ENCODE results near the gene FOXP4. TPM values are rescaled to one million over a fixed set of nuclear protein-coding genes. Genes with fewer than 3 reads are reported as not detected.
"Not testable (repeated sequence)": the region's sequence is repeated elsewhere in the genome, so short reads cannot be mapped to it uniquely, and the experiment has no call there.

The FOXP4 gene
- total RNA-seq, 8 experiments from 2014 or later, result 1.3 to 22.1 (median 12.8) TPM

DNA sequence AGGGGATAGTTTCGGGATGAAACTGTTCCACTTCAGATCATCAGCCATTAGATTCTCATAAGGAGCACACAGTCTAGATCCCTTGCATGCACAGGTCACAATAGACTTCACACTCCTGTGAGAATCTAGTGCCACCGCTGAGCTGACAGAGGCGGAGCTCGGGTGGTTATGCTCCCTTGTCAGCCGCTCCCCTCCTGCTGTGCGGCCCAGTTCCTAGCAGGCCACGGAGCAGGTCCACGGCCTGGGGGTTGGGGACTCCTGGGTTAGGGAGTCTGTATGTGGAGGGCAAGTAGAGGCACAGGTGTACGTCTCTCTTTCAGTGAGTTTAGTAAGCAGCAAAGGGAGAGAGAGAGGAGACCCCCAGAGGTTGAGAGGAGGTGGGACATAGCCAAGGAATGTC lies 61.6 kb downstream of the FOXP4 start:
- H3K27ac ChIP-seq, result no peak overlapping the region
- in situ Hi-C loops (cut with MboI; ENCODE audit: low pct_unique_long_range_greater_than_20kb in 2 of 9, low sequenced_read_pairs in 9 of 9, unreplicated experiment in 9 of 9), result loop anchor here in 2 of 9 experiments (10.0 kb wide), 1 partner anchor 77 kb away; no protein-coding TSS in a partner anchor
- ATAC-seq (replicated peaks in 6 of 8), result no peak
- no peak overlapping the region for H3K4me3 ChIP-seq
- WGBS, 10 experiments, result 52 to 100% (median 80%) methylated on average over 1 to 8 of the region's 9 CpGs; no CpG with 5 or more reads in 4 of the 10 experiments
- H3K4me1 ChIP-seq (replicated peaks in 1 of 2), result peaks cover 2 to 3% of the 10 kb centered on the region in 2 donors

DNA sequence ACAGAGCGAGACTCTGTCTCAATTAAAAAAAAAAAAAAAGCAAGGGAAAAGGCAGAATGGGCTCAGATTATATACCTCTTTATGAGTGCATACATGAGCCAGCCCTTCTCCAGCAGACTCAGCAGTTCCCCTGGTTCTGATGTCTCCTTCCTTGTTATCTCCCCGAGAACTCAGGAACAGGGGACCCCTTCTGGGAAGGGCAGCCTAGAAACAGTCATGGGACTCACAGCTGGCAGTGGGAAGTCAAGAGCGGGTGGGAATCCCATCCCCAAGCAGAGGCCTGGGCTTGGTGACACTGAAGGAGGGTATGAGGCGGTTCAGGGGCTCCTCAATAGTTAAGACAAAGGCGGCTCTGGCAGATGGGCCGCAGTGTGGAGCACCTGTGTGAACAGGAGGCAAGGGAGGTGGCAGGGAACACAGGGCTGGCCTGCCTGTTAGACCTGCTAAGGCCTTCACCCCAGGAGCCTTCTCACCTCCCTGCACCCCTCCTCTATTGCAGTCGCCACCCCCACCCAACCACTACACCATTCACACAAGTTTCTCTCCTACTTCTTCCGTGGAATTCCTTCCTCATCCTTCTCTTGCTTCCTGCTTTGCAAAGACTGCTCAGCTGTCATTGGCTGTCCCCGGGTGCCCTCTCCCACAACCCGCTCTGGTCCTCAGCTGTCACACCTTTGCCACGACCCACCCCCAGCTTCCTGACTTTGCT lies 62.4 kb downstream of the FOXP4 start:
- ATAC-seq (replicated peaks in 6 of 8), result no peak
- in situ Hi-C loops (cut with MboI; ENCODE audit: low pct_unique_long_range_greater_than_20kb in 2 of 9, low sequenced_read_pairs in 9 of 9, unreplicated experiment in 9 of 9), result loop anchor here in 2 of 9 experiments (10.0 kb wide), 1 partner anchor 76 kb away; no protein-coding TSS in a partner anchor
- 0 to 100% (median 83%) methylated on average over 1 to 7 of the region's 11 CpGs; no CpG with 5 or more reads in 3 of the 10 experiments for WGBS, 10 experiments

DNA sequence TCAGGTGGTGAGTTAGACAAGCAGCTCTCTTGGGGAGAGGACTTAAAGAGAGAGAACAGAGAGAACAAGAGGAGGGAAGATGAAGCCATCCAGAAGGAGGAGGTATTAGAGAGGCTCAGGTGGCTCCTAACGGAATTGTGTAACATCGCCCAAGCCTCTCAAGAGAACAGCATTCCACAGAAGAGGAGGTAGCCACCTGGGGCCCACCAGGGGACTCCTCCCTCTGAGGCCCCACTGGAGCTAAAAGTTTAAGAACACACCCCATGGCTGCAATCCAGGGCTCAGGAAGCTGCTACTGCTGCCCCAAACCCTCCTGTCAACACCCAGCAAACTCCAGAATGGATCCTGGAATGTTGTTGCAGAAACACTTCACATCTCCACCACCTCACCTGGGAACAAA lies 68.5 kb downstream of the FOXP4 start:
- H3K4me1 ChIP-seq (replicated peaks in 1 of 2), result no peaks in the 10 kb centered on the region
- WGBS, 10 experiments, result 83 to 100% (median 100%) methylated on average over 1 to 2 of the region's 2 CpGs; no CpG with 5 or more reads in 2 of the 10 experiments
- no peak overlapping the region for H3K4me3 ChIP-seq
- in situ Hi-C loops (cut with MboI; ENCODE audit: low pct_unique_long_range_greater_than_20kb in 2 of 9, low sequenced_read_pairs in 9 of 9, unreplicated experiment in 9 of 9), result no loop called here
- no peak overlapping the region for H3K27ac ChIP-seq
- peak in 1 of 8 experiments; percentile 12 for ATAC-seq (replicated peaks in 6 of 8)

More for the DNA sequence above, 62.4 kb downstream of the FOXP4 start:
- H3K4me3 ChIP-seq, result no peak overlapping the region
- H3K4me1 ChIP-seq (replicated peaks in 1 of 2), result no peaks in the 10 kb centered on the region
- no peak overlapping the region for H3K27ac ChIP-seq

DNA sequence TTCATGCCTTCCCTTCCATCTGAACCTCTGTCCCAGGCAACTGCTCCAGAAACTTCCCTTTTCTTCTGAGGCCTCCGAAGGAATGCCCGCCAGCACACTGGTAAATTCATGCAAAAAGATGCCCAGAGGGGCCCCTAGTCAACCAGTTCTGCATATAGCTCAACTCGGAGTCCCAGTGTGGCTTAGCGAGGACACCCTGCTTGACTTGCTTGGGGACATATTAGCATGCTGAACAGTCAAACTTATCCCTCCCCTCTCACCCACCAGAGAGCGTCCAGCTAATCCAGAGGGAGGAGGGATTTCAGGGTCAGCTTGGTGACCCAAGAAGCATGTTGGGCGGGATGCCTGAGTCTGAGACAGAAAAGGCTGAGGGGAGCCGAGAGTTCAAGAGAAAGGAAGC lies 69.1 kb downstream of the FOXP4 start:
- in situ Hi-C loops (cut with MboI; ENCODE audit: low pct_unique_long_range_greater_than_20kb in 2 of 9, low sequenced_read_pairs in 9 of 9, unreplicated experiment in 9 of 9), result no loop called here
- Histone ChIP-seq H3K4me3 (no peak overlapping the region), H3K4me1 (replicated peaks in 1 of 2) (no peaks in the 10 kb centered on the region), H3K27ac (no peak overlapping the region)
- WGBS, 10 experiments, result 0 to 85% (median 44%) methylated on average over 1 to 5 of the region's 7 CpGs; no CpG with 5 or more reads in 3 of the 10 experiments
- peak in 3 of 8 experiments; percentile 18 to 54 (median 43) for ATAC-seq (replicated peaks in 6 of 8)

DNA sequence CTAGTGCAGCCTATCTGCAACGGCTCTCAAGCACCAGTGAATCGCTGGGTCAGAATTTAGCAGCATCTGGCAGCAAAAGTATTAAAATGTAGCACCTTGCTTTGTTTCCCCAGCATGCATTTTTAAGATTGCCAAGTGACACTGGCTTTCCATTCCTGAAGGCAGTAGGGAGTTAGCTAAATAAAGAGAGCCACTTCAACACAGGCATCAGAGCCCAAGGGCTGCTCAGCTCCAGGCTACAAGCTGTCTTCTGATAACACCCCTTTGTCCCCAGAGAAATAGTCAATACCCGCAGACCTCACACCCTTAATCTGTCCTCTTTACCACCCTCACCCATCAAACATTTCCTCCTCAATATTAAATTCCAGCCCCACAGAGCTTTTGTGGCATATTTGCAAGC lies 72.4 kb downstream of the FOXP4 start:
- Histone ChIP-seq H3K4me3 (no peak overlapping the region), H3K27ac (no peak overlapping the region), H3K4me1 (replicated peaks in 1 of 2) (peaks cover 12 to 14% of the 10 kb centered on the region in 2 donors)
- no peak for ATAC-seq (replicated peaks in 6 of 8)
- 40 to 100% (median 75%) methylated on average over 1 to 3 of the region's 3 CpGs; no CpG with 5 or more reads in 3 of the 10 experiments for WGBS, 10 experiments
- in situ Hi-C loops (cut with MboI; ENCODE audit: low pct_unique_long_range_greater_than_20kb in 2 of 9, low sequenced_read_pairs in 9 of 9, unreplicated experiment in 9 of 9), result no loop called here

DNA sequence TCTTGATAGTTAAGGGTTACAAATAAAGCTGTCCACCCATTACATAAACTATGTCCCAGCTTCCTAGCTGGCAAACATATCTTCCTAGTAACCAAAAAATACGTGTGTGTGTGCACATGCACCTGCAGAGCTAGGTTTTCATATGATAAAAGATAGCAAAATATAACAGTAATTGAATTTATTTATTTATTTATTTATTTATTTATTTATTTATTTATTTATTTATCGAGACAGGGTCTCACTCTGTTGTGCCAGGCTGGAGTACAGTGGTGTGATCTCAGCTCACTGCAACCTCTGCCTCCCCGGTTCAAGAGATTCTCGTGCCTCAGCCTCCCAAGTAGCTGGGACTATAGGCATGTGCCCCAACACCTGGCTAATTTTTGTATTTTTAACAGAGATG lies 73.0 kb downstream of the FOXP4 start:
- in situ Hi-C loops (cut with MboI; ENCODE audit: low pct_unique_long_range_greater_than_20kb in 2 of 9, low sequenced_read_pairs in 9 of 9, unreplicated experiment in 9 of 9); H3K27ac ChIP-seq; H3K4me3 ChIP-seq; ATAC-seq (replicated peaks in 6 of 8): not testable (repeated sequence)
- H3K4me1 ChIP-seq (replicated peaks in 1 of 2), result peaks cover 12 to 14% of the 10 kb centered on the region in 2 donors
- WGBS, 10 experiments, result 0 to 100% (median 80%) methylated on average over 1 to 2 of the region's 4 CpGs; no CpG with 5 or more reads in 1 of the 10 experiments

DNA sequence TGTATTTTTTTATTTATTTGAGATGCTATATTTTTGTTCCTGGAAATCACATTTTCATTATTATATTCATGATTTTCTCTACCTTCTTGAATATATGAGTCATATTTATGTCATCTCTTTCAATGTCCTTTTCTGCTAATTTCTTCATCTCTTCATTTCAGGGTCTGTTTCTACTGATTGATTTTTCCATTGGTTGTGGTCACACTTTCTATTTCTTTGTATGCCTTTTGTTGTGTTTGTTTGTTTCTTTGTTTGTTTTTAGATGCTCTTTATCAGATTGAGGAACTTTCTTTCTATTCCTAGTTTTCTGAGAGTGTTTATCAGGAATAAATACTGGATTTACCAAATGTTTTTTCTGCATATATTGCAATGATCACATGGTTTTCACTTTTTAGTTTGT lies 75.2 kb downstream of the FOXP4 start:
- peaks cover 14 to 16% of the 10 kb centered on the region in 2 donors for H3K4me1 ChIP-seq (replicated peaks in 1 of 2)
- ATAC-seq (replicated peaks in 6 of 8), result no peak
- no peak overlapping the region for H3K27ac ChIP-seq
- H3K4me3 ChIP-seq, result no peak overlapping the region
- in situ Hi-C loops (cut with MboI; ENCODE audit: low pct_unique_long_range_greater_than_20kb in 2 of 9, low sequenced_read_pairs in 9 of 9, unreplicated experiment in 9 of 9), result no loop called here

DNA sequence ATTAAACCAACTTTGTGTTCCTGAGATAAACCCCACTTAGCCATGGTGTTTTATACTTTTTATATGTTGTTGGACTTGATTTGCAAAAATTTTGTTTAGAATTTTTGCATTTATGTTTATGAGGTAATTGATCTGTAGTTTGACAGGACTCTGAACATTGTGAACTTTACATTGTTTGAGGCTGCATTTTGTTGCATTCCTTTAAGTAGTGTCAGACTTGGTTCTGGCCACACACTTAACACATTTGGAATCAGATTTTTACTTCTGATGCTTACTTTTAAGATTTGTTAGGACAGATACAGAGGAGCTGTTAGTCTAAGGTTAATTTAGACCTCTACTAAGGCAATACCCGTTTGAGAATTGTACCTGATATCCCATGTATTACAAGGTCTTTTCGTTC lies 75.6 kb downstream of the FOXP4 start:
- H3K4me1 ChIP-seq (replicated peaks in 1 of 2), result peaks cover 14 to 16% of the 10 kb centered on the region in 2 donors
- peak in 3 of 8 experiments; percentile 32 to 54 (median 44) for ATAC-seq (replicated peaks in 6 of 8)
- H3K27ac ChIP-seq, result no peak overlapping the region
- no peak overlapping the region for H3K4me3 ChIP-seq
- in situ Hi-C loops (cut with MboI; ENCODE audit: low pct_unique_long_range_greater_than_20kb in 2 of 9, low sequenced_read_pairs in 9 of 9, unreplicated experiment in 9 of 9), result no loop called here
- 0 to 50% (median 33%) methylated on average over 1 to 2 of the region's 2 CpGs; no CpG with 5 or more reads in 3 of the 10 experiments for WGBS, 10 experiments

DNA sequence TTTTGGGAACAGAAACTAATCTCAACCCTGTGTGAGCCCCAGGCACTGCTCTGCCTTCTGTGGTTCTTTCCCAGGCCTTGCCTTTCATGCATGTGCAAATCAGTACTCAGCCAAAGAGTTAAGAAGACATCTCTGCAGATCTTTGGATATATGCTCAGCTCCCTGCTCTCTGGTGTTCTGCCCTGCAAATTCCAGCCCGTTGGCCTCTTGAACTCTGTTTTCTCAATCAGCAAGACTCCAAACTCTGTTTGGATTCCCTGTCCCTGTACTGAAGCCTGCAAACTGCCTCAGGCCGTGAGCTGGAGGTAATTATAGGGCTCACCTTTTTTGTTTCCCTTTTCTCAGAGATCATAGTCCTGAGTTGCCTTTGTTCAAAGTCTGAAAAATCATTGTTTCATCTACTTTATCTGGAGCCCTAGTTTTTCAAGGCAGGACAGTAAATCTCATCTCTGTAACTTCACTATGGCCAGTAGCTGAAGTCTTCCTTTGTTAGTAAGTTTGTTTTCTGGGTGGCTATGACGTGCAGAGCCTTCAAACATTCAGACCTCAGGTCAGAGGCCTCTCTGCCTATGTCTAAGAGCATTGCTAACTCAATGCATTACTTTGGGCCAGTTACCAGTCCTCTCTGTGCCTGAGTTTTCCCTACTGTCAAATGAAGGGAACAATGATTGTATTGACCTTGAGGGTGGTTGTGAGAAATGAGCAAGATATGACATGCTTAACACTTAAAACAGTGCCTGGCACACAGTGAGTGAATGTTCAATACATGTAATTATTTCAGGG lies 76.2 kb downstream of the FOXP4 start:
- in situ Hi-C loops (cut with MboI; ENCODE audit: low pct_unique_long_range_greater_than_20kb in 2 of 9, low sequenced_read_pairs in 9 of 9, unreplicated experiment in 9 of 9), result no loop called here
- 0 to 21% (median 7%) methylated on average over 2 to 3 of the region's 3 CpGs; no CpG with 5 or more reads in 1 of the 10 experiments for WGBS, 10 experiments
- Histone ChIP-seq H3K27ac (no peak overlapping the region), H3K4me3 (no peak overlapping the region), H3K4me1 (replicated peaks in 1 of 2) (peaks cover 16 to 17% of the 10 kb centered on the region in 2 donors)
- ATAC-seq (replicated peaks in 6 of 8), result peak; percentile 40 to 85 (median 68)

DNA sequence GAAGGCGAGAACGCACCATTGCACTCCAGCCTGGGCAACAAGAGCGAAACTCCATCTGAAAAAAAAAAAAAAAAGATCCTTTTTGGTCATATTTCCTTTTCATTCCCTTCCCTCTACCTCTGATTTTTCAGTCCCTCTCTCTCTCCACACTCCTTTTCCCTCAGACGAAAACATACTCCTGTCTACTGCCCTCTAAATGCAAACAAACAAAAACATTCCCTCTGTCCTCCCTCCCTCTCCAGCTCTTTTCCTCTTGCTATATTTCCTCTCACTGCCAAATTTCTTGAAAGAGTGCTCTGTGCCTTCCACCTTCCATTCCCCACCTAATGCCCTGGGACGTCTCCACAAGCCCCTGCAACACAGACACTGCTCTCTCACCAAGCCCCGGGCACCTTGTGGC lies 77.1 kb downstream of the FOXP4 start:
- Histone ChIP-seq H3K4me1 (replicated peaks in 1 of 2) (peaks cover 16 to 17% of the 10 kb centered on the region in 2 donors), H3K27ac (no peak overlapping the region), H3K4me3 (no peak overlapping the region)
- ATAC-seq (replicated peaks in 6 of 8), result no peak
- 20 to 100% (median 86%) methylated on average over 1 to 6 of the region's 6 CpGs; no CpG with 5 or more reads in 1 of the 10 experiments for WGBS, 10 experiments
- in situ Hi-C loops (cut with MboI; ENCODE audit: low pct_unique_long_range_greater_than_20kb in 2 of 9, low sequenced_read_pairs in 9 of 9, unreplicated experiment in 9 of 9), result no loop called here

DNA sequence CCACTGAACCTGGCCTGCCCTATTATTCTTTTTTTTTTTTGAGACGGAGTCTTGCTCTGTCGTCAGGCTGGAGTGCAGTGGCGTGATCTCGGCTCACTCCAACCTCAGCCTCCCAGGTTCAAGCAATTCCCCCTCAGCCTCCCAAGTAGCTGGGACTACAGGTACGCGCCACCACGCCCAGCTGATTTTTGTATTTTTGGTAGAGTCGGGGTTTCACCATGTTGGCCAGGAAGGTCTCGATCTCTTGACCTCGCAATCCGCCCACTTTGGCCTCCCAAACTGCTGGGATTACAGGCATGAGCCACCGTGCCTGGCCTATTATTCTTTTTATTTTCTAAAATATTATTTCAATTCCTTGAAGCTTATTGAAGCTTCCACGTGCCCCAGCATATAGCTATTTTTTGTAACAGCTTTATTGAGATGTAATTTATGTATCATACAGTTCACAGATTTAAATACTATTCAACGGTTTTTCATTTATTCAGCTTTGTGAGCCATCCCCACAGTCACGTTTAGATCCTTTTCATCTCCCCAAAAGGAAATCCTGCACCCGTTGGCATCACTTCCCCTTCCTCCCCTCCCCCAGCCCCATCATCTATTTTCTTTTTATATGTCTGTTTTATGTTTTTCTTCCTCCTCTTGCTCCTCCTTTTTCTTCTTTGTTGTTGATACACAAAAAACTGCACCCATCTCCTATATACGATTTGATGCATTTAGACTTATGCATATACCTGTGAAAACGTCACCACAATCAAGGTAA lies 78.6 kb downstream of the FOXP4 start:
- WGBS, 10 experiments, result 15 to 100% (median 82%) methylated on average over 2 to 18 of the region's 18 CpGs
- peaks cover 16 to 17% of the 10 kb centered on the region in 2 donors for H3K4me1 ChIP-seq (replicated peaks in 1 of 2)
- ATAC-seq (replicated peaks in 6 of 8), result no peak
- no peak overlapping the region for H3K27ac ChIP-seq
- H3K4me3 ChIP-seq, result no peak overlapping the region
- in situ Hi-C loops (cut with MboI; ENCODE audit: low pct_unique_long_range_greater_than_20kb in 2 of 9, low sequenced_read_pairs in 9 of 9, unreplicated experiment in 9 of 9), result no loop called here

DNA sequence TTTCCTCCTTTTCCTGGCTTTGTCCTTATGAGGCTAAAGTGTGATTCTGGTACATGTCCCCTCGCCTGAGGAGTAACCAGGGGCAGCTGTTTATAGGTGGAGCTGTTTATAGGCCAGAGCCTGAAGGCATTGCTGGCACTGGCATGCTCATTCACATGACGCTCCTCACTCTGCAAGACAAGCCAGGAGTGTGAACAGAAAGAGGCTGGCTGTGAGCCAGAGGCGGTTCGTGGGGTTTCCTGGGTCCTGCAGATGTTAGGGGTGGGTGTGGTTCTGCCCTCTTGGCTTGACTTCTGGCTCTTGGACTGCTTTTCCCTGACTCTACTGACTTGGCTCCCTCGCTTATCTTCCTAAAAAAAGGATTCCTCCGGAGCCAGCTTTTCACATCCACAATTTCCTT lies 79.3 kb downstream of the FOXP4 start:
- no peak overlapping the region for H3K27ac ChIP-seq
- H3K4me3 ChIP-seq, result no peak overlapping the region
- peak; percentile 26 to 89 (median 66) for ATAC-seq (replicated peaks in 6 of 8)
- H3K4me1 ChIP-seq (replicated peaks in 1 of 2), result peaks cover 16 to 17% of the 10 kb centered on the region in 2 donors
- WGBS, 10 experiments, result 0 to 86% (median 56%) methylated on average over 1 to 5 of the region's 6 CpGs; no CpG with 5 or more reads in 2 of the 10 experiments
- in situ Hi-C loops (cut with MboI; ENCODE audit: low pct_unique_long_range_greater_than_20kb in 2 of 9, low sequenced_read_pairs in 9 of 9, unreplicated experiment in 9 of 9), result no loop called here
